Endodermal cell (in vitro differentiated cells): ENCODE measurements around the gene ATAD1. TPM values are rescaled to one million over a fixed set of nuclear protein-coding genes. Genes with fewer than 3 reads are reported as not detected.

Source experiments
- DNase-seq: peaks from one replicate; pipeline ENCODE4 v3.0.0-alpha.2; 2017
- H3K27ac ChIP-seq: 2 replicates; pipeline ENCODE4 v1.5.1; 2013; ENCODE audit warnings: mild to moderate bottlenecking, low read depth, low read length, moderate library complexity
- H3K27me3 ChIP-seq: 2 replicates; pipeline ENCODE4 v1.6.1; 2013; ENCODE audit warnings: mild to moderate bottlenecking, low read length, moderate library complexity; ENCODE audit not compliant: insufficient read depth, control insufficient read depth, poor library complexity, severe bottlenecking
- H3K36me3 ChIP-seq: 2 replicates; pipeline ENCODE4 v1.7.0; 2013; ENCODE audit warnings: mild to moderate bottlenecking, low read length, moderate library complexity; ENCODE audit not compliant: control insufficient read depth, insufficient read depth
- H3K4me1 ChIP-seq: one replicate; pipeline ENCODE4 v1.7.0; 2013; ENCODE audit warnings: low read length; ENCODE audit not compliant: control insufficient read depth, insufficient read depth
- H3K4me3 ChIP-seq: 2 replicates; pipeline ENCODE4 v1.5.1; 2013; ENCODE audit warnings: mild to moderate bottlenecking, low read length, moderate library complexity
- H3K9ac ChIP-seq: 2 replicates; pipeline ENCODE4 v1.6.1; 2013; ENCODE audit warnings: mild to moderate bottlenecking, low read length, moderate library complexity; ENCODE audit not compliant: poor library complexity, severe bottlenecking; ENCODE audit errors: extremely low read depth
- H3K9me3 ChIP-seq: 2 replicates; pipeline ENCODE4 v1.6.1; 2013; ENCODE audit warnings: mild to moderate bottlenecking, low read length, moderate library complexity; ENCODE audit not compliant: control insufficient read depth
- H3K27ac Mint-ChIP-seq: 2 replicates; pipeline ENCODE4 v1.8.0; 2020; ENCODE audit warnings: mixed read lengths
- H3K27me3 Mint-ChIP-seq: 2 replicates; pipeline ENCODE4 v1.8.0; 2021; ENCODE audit warnings: mild to moderate bottlenecking, mixed read lengths; ENCODE audit not compliant: insufficient read depth
- H3K36me3 Mint-ChIP-seq: 2 replicates; pipeline ENCODE4 v1.8.0; 2020; ENCODE audit warnings: low read depth, mixed read lengths
- H3K4me1 Mint-ChIP-seq: 2 replicates; pipeline ENCODE4 v1.8.0; 2020; ENCODE audit warnings: mixed read lengths
- H3K4me3 Mint-ChIP-seq: 2 replicates; pipeline ENCODE4 v1.8.0; 2020; ENCODE audit warnings: mild to moderate bottlenecking, moderate library complexity, mixed read lengths
- H3K9me3 Mint-ChIP-seq: 2 replicates; pipeline ENCODE4 v1.8.0; 2020; ENCODE audit warnings: mild to moderate bottlenecking, mixed read lengths
- WGBS, 2 experiments: methylation state at CpG; one replicate each; pipeline versions ENCODE4 v1.1.5 to v1.1.7; 2013; ENCODE audit warnings: missing lambda C conversion rate in 2 of 2, mixed read lengths in 1 of 2; ENCODE audit not compliant: insufficient coverage in 1 of 2, insufficient read length in 1 of 2; 5-methylcytosine and 5-hydroxymethylcytosine counted together
- total RNA-seq, 2 donors: library from RNA; stranded (reverse); fragmentation: NEBNext Ultra II Directional in 1 of 2; extraction: Animal tissue kit (Norgen Biotek cat#: 25700) in 1 of 2; gene quantifications; 2 replicates in 1 of 2; 3 replicates in 1 of 2; pipeline ENCODE4 v1.2.1, GENCODE V29; 2021
- TF ChIP-seq, protein P1 (sequence below): fragments of 200-600 bp; sonication (generic); conservative IDR thresholded peaks from 2 replicates; pipeline ENCODE4 v1.5.0; 2021; ENCODE audit warnings: antibody characterized with exemption, mild to moderate bottlenecking

ATAD1 gene
- total RNA-seq, 2 donors from 2014 or later: 55.4 to 68.0 TPM

DNA sequence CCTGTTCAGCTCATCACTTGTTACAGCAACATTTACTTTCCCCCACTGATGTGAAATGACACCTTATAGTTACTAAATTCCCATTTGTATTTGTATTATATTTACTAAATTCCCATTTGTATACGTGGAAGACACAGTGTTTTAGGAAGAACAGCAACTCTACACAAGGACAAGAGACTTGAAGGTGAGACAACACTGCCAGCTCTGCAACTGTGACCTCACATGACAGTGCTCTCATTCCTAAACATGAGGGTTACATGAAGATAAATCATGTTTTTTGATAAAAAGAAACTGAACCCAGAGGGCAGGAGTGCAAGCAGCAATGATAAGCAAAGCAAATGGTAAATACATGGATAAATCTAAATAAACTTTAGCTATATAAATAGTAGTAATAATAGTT lies 60.3 kb downstream of the ATAD1 start:
- Mint-ChIP-seq H3K27me3 (no peaks in the 10 kb centered on the region), H3K27ac (no peak overlapping the region), H3K4me3 (no peak overlapping the region), H3K4me1 (peaks cover 2% of the 10 kb centered on the region), H3K36me3 (peaks cover 38% of the 10 kb centered on the region), H3K9me3 (no peaks in the 10 kb centered on the region)
- DNase-seq: no peak
- Histone ChIP-seq H3K4me1 (no peaks in the 10 kb centered on the region), H3K36me3 (peaks cover 71% of the 10 kb centered on the region), H3K27me3 (no peaks in the 10 kb centered on the region), H3K9me3 (no peaks in the 10 kb centered on the region), H3K27ac (no peak overlapping the region), H3K9ac (no peak overlapping the region), H3K4me3 (no peak overlapping the region)
- TF ChIP-seq, protein P1, sequence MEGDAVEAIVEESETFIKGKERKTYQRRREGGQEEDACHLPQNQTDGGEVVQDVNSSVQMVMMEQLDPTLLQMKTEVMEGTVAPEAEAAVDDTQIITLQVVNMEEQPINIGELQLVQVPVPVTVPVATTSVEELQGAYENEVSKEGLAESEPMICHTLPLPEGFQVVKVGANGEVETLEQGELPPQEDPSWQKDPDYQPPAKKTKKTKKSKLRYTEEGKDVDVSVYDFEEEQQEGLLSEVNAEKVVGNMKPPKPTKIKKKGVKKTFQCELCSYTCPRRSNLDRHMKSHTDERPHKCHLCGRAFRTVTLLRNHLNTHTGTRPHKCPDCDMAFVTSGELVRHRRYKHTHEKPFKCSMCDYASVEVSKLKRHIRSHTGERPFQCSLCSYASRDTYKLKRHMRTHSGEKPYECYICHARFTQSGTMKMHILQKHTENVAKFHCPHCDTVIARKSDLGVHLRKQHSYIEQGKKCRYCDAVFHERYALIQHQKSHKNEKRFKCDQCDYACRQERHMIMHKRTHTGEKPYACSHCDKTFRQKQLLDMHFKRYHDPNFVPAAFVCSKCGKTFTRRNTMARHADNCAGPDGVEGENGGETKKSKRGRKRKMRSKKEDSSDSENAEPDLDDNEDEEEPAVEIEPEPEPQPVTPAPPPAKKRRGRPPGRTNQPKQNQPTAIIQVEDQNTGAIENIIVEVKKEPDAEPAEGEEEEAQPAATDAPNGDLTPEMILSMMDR: no peak
- WGBS, 2 experiments: 92 to 100% methylated on average over 1 of the region's 1 CpG

DNA sequence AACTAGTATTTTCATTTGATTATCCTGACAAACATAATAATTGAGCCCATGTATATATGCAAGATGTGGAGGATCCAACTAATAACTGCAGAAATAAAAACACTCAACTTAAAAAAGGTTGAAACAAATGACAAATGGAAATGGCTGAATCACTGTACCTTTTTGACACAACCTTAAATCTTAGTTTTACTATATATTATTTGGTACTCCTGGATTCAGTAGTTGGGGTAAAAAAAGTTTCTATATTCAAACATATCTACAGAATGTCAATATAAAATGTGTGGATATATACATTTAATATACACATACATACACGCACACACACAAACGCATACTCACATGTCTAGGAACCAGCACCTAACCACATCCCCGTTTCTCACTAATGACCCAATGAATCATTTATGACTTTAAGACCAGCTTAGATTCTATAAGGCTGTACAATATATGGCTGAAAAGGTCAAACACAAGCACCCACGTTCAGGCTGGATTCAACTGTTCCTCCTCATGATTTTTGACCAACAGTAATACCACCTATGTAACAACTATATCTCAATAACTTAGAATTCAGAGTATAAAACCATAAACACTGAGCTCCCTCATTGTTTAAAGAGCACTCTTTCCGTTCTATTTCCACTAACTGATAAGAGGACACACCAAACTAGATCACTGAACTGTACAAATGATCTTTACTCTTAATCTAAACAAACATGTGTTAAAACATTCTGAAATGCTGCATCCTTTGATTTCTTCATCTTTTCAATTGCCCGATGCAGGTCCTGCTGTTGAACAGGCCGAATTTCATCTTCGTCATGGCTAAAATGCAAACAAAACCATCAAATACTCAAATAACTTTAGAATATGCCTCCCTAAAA lies 63.8 kb downstream of the ATAD1 start:
- no peaks in the 10 kb centered on the region for H3K27me3 ChIP-seq
- H3K36me3 Mint-ChIP-seq: peaks cover 25% of the 10 kb centered on the region
- no peaks in the 10 kb centered on the region for H3K27me3 Mint-ChIP-seq
- H3K4me1 Mint-ChIP-seq: peaks cover 20% of the 10 kb centered on the region
- no peak for DNase-seq
- peaks cover 8% of the 10 kb centered on the region for H3K4me1 ChIP-seq
- H3K4me3 Mint-ChIP-seq: no peak overlapping the region
- 96% methylated on average over 3 to 8 of the region's 8 CpGs for WGBS, 2 experiments
- H3K9me3 ChIP-seq: no peaks in the 10 kb centered on the region
- no peak overlapping the region for H3K27ac Mint-ChIP-seq
- no peaks in the 10 kb centered on the region for H3K9me3 Mint-ChIP-seq
- TF ChIP-seq, protein P1: no peak
- no peak overlapping the region for H3K9ac ChIP-seq
- H3K4me3 ChIP-seq: no peak overlapping the region
- no peak overlapping the region for H3K27ac ChIP-seq
- H3K36me3 ChIP-seq: peaks cover 66% of the 10 kb centered on the region

DNA sequence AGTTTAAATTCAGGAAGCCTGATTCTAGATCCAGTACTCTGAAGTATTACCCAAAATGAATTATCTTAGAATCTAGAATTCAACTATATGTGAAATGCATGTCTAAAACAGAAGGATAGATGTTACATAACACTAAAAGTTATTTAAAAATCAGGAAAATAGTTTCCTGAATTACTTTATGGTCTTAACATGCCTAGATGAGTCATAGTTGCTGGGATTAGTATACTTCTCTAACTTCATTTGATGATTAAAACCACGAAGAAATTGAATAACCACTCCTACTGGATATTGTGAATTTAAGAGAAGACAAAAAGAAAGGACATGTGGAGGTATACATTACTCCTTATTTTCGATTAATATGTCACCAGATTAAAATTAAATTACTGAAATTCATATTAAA lies 65.5 kb downstream of the ATAD1 start:
- DNase-seq: no peak
- H3K27me3 ChIP-seq: no peaks in the 10 kb centered on the region
- peaks cover 8% of the 10 kb centered on the region for H3K4me1 ChIP-seq
- H3K27ac Mint-ChIP-seq: no peak overlapping the region
- H3K9me3 ChIP-seq: no peaks in the 10 kb centered on the region
- TF ChIP-seq, protein P1: no peak
- no peak overlapping the region for H3K27ac ChIP-seq
- no peak overlapping the region for H3K4me3 Mint-ChIP-seq
- no CpG with 5 or more reads among the region's 2 CpGs for WGBS, 2 experiments
- H3K27me3 Mint-ChIP-seq: no peaks in the 10 kb centered on the region
- H3K4me3 ChIP-seq: no peak overlapping the region
- H3K9ac ChIP-seq: no peak overlapping the region
- H3K4me1 Mint-ChIP-seq: peaks cover 23% of the 10 kb centered on the region
- H3K36me3 ChIP-seq: peaks cover 55% of the 10 kb centered on the region
- H3K36me3 Mint-ChIP-seq: peaks cover 30% of the 10 kb centered on the region
- peaks cover 4% of the 10 kb centered on the region for H3K9me3 Mint-ChIP-seq
